Measurements from ENCODE around the gene IMMP2L.
"Not testable (repeated sequence)": the region's sequence is repeated elsewhere in the genome, so short reads cannot be mapped to it uniquely, and the experiment has no call there.

Gene IMMP2L

DNA sequence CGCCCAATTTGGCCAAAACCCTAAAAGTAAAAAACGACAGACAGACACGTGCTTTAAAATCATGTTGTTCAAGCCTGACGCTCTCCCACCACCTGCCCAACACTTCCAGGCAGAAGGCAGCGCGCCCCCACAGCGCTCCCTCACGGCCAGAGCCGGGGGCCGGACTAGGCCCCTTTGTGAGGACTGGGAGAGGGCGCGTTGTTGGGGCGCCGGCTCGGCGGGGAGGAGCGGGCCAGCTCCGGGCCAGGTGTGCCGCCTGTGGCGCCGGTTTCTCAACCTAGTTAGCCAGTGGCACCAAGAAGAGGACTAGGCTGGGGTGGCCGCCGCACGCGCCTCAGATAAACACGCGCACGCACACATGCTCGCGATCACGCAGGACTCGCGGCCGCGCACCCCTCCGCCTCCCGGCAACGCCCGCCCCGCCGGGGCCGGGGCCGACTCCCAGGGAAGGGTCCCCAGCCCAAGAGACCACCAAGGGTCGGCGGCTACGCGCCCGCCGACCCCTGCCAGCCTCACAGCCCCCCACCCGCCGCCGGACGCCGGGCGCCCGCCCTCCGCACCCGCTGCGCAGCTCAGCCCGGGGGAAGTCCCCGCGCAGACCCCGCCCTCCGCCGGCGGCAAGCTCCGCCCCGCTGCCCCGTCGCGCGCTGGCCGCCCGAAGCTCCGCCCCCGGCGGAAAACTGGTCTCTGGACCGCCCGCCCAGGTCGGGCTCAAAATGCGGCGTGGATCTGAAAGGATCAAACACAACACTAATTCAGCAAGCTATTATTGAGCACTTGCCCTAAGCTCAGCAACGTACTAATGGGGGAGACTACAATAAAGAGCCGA is at the start of gene IMMP2L:
IMMP2L (minus strand) TSS at position 589 of the 829 bp plus-strand sequence.
- DNase-seq (ENCODE audit: low spot score), result peak; percentile 95

GRCh38 chr7:111609483-111610254 is 47.4 kb upstream of the IMMP2L start:
- DNase-seq (ENCODE audit: low spot score), result not testable (repeated sequence)

DNA sequence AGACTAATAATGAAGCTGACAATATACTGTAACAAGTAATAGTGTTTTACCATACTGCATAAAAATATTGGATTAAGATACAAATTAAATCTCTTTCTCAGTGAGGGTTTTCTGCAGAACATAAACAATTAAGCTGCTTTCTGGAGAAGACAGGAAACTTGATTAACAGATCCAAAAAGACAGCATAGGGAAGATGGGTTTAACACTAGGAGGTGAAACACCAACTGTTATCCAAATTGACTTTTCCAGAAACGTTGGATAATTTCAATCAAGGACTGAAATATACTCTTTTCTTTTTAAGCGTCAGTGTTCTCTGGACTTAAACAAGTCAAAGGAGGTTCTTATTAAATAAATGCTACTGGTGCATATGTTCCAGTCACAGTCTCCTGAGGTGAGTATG is 45.3 kb upstream of the IMMP2L start:
- DNase-seq (ENCODE audit: low spot score), result no peak

- no peak for DNase-seq (ENCODE audit: low spot score)
These were observed 43.0 kb upstream of the IMMP2L start for GRCh38 chr7:111605246-111605645.

DNA sequence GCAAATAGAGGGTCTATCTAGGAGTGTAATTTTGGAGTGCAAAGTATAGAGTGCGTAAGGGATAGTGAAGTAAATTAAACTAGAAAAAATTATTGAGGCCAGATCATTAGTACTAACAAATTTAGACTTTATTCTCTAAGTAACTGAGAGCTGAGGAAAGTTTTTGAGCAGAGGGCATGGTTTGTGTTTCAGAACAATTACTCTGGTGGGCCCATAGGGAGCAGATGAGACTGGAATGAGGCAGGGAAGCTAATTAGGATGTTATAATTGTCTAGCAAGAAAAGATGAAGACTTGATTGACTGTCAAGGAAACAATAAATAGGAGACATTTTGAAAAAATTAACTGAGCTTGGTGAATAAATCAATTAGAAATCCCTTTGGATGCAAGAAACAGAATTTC is 37.8 kb upstream of the IMMP2L start:
- no peak for DNase-seq (ENCODE audit: low spot score)

GRCh38 chr7:111595780-111596179 is 33.5 kb upstream of the IMMP2L start:
- no peak for DNase-seq (ENCODE audit: low spot score)

DNA sequence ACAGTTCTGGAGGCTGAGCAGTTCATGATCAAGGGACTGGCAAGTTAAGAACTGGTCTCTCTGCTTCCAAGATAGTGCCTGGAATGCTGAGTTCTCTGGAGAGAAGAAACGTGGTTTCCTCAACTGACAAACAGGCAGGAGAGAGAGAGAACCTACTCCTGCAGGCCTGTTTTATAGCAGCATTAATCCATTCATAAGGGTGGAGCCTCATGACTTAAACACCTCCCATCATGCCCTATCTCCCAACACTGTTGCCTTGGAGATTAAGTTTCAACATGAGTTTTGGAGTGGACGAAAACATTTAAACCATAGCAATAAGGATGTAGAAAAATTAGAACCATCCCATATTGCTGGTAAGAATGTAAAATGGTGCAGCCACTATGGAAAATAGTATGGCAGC is 32.3 kb upstream of the IMMP2L start:
- DNase-seq (ENCODE audit: low spot score), result no peak

DNA sequence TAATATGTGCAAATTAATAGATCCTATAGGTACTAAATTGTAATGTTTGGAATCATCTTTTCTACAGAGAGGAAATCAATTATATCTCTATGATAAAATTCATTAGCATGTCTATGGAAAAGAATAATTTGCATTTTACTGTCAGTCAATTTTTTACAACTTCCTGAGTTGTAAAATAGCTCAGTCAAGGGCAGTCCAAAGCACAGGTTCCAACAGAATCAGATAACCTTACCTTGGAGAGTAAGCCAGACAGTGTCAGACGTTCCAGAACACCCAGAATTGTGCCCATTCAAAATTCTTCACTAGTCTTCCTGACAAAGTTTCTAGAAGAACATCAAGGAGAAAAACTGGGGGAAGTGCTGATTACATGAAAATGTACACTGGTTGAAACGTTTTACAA is 31.1 kb upstream of the IMMP2L start:
- DNase-seq (ENCODE audit: low spot score), result no peak

- no peak for DNase-seq (ENCODE audit: low spot score)
These were observed 25.8 kb upstream of the IMMP2L start for GRCh38 chr7:111588065-111588433.

DNA sequence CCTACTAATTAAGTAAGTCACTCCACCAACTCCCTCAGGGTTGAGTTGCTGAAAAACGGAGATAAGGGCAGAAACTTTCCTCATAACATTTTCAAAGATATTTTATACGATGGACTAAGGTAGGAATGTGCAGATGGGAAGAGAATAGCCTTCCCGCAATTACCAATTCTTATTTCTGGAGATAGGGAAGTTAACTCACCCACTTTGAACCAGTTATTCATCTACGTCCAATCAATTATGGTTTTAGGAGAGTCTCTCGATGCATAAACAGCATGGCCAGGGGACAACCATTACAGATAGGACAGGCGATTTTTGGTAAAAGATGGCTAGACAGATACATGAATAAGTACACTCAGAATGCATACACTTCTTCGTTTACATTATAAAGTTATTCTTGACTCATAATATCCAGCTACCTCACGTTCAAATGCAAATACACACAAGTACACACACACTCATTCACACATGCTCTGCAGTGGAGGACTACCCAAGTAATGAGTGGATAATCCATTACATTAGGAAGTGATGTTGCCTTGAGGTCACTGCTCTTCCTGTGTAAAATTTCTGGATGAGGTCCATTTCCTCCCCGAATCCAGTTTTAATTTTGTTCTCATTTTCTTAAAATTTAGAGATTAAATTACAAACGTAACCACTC is 25.2 kb upstream of the IMMP2L start:
- no peak for DNase-seq (ENCODE audit: low spot score)

- no peak for DNase-seq (ENCODE audit: low spot score)
These were observed 24.6 kb upstream of the IMMP2L start for GRCh38 chr7:111586711-111587409.

DNA sequence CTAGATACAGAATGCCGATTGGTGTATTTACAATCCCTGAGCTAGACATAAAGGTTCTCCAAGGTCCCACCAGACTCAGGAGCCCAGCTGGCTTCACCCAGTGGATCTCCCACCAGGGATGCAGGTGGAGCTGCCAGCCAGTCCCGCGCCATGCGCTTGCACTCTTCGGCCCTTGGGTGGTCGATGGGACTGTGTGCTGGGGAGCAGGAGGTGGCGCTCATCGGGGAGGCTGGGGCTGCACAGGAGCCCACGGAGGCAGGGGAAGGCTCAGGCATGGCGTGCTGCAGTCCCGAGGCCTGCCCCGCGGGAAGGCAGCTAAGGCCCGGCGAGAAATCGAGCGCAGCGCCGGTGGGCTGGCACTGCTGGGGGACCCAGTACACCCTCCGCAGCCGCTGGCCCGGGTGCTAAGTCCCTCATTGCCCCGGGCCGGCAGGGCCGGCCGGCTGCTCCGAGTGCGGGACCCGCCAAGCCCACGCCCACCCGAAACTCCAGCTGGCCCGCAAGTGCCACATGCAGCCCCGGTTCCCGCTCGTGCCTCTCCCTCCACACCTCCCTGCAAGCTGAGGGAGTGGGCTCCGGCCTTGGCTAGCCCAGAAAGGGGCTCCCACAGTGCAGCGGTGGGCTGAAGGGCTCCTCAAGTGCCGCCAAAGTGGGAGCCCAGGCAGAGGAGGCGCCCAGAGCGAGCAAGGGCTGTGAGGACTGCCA is 19.6 kb upstream of the IMMP2L start:
- not testable (repeated sequence) for DNase-seq (ENCODE audit: low spot score)

- DNase-seq (ENCODE audit: low spot score), result not testable (repeated sequence)
These were observed 18.9 kb upstream of the IMMP2L start for GRCh38 chr7:111581207-111581606.

DNA sequence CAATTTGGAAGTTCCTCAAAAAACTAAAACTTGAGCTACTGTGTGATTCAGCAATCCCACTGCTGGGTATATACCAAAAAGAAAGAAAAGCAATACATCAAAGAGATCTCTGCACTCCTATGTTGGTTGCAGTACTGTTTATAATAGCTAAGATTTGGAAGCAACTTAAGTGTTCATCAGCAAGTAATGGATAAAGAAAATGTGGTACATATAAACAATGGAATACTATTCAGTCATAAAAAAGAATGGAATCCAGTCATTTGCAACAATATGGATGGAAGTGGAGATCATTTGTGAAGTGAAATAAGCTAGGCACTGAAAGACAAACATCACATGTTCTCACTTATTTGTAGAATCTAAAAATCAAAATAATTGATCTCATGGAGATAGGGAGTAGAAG is 16.5 kb upstream of the IMMP2L start:
- DNase-seq (ENCODE audit: low spot score), result no peak

DNA sequence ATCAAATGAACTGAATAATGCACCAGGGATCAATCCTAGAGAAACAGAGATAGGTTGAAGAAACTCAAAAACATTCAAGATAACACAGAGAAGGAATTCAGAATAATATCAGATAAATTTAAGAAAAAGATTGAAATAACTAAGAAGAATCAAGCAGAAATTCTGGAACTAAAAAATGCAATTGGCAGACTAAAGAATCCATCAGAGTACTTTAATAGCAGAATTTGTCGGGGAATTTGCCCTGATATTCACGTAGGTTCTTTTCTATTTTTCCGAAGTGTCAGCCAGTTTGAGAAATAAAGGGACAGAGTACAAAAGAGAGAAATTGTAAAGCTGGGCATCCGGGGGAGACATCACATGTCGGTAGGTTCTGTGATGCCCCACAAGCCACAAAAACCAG is 9.4 kb upstream of the IMMP2L start:
- DNase-seq (ENCODE audit: low spot score), result no peak

DNA sequence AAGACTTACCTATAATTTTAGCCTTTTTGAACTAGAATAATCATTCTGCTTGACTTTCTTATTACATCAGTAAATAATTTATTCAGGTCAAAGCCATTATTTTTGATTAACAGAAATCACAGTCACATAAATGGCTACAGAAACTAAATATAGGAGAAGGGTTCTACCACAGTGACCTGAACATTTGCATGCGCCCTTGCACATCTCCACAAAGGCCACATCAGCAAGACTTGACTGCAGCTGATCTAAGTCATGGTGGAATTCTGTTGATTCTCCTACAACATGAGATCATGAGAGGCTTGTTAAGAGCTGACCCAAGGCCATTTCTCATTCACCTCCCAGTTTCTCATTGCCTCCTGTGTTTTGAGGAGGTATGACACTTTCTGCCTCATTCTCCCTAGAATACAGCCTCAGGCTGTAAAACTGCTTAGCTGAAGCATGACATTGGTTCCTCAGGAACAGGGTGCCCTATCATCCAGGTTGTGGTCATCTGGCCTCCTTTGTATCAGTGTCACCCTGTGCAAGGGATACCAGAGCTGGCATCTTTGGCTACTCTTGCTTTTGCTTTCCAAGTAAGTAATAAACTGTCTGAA is 6.7 kb upstream of the IMMP2L start:
- DNase-seq (ENCODE audit: low spot score), result no peak

DNA sequence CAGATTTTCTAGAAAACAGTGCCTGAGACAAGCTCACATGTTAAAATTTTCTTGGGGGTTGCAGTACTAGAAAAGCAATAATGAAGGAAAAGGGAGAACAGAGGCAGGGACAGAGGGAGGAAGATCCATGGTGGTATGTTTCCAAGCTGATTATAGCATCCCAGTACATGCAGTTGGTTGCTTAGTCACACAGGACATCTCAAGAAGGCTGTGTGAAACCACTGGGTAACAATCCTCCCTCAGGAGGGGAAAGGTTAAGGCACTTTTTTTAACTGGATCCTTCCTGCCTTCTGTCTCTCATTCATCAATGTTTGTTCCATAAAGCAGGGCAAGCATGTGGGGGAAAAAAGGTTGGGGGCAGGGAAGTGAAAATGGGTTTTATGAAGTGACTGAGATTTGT is 6.1 kb upstream of the IMMP2L start:
- no peak for DNase-seq (ENCODE audit: low spot score)

DNA sequence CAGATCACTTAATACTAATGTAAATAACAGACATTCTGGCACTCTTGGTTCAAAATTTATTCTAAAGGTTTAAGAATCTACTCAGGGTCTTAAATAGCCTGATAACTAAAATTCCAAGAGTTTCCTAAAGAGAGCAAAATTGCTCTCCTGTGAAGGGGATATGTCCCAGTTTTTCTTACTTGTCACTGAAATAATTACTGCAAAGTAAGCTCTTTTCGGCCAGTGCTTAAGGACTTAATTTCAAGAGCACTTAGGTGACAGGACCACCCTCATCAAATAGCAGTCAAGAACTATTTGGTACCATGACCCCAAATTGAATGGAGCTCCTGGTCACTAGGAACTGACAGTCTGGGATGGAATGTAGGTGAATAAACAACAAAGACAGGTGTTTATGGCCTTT is 1.8 kb upstream of the IMMP2L start:
- DNase-seq (ENCODE audit: low spot score), result no peak

- DNase-seq (ENCODE audit: low spot score), result no peak
These were observed 713 bp downstream of the IMMP2L start for GRCh38 chr7:111561654-111561903.

GRCh38 chr7:111560773-111561653 is 1.3 kb downstream of the IMMP2L start:
- DNase-seq (ENCODE audit: low spot score), result peak; percentile 13

GRCh38 chr7:111558991-111559390 is 3.3 kb downstream of the IMMP2L start:
- DNase-seq (ENCODE audit: low spot score), result no peak
